ENCODE measurements around the gene TRIM66.

Gene TRIM66

DNA sequence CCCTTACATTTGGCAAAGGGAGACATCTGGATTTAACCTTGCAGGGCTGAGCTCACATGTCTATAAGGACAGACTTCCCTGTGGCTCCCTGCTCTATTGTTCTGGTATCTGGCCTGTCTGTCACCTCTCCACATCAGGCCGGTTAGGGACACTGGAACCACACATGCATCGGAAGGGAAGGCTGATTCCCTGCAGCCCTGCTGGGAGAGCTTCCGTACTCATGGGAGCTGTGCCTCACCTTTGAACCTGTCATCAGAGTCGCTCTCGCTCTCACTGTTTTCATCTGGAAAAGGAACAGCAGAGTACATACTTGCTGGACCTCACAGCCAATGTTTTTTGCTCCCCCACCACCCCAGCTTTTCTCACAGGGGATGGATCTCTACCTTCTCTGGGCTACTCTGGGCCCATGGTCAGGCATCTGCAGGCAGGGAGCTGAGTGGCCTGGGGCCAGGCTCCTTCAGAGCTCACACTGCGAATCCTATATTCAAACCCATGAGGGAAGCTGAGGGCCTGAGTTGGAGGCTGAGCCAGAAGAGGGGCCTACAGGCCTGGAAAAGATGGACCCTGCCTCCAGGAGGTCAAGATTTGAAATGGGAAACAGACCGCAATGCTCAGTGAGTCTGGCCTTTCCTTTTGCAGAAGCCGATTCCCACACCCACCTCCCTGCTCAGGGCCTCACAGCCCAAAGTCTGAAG is 31.4 kb upstream of the TRIM66 start:
- no peak for DNase-seq (ENCODE audit: low read depth)

DNA sequence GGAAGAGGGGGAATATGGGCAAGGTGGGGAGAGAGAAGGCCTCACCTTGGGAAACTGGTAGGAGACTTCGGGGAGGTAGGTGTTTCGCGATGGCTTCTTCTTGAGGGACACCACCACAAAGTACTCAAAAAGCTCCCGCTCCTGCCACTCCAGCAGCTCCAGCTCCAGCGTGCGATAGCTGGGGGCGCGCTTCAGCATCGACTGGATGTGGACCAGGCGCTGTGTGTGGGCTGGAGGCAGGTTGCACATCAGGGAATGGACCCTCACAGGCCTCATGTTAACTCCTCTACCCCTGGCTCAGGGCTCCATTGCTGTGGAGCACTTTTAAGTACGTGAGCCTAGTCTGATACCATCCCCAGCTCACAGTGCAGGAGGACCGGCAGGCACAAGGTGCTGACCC is 30.0 kb upstream of the TRIM66 start:
- DNase-seq (ENCODE audit: low read depth), result no peak

DNA sequence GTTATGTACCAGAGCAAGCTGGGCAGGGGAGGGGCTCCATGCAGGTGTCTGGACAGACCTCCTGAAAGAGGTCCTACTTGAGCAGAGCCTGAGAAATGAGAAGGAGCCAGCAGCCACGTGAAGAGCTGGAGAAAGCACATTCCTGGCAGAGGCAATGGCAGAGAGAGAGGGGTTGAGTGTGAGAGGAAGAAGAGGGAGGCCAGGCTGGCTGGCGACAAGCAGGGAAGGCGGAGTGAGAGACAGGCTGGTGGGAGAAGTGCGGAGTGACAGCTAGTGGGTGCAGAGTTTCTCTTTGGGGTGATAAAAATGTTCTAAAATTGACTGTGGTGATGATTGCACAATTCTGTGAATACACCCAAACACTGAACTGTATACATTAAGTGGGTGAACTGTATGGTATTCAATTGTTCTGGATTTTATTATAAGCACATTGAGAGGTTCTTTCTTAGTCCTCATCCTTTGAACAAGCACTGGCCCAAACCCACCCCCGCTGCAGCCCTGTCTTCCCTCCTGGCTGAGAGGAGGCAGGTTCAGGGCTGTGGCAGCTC is 29.5 kb upstream of the TRIM66 start:
- DNase-seq (ENCODE audit: low read depth), result no peak

DNA sequence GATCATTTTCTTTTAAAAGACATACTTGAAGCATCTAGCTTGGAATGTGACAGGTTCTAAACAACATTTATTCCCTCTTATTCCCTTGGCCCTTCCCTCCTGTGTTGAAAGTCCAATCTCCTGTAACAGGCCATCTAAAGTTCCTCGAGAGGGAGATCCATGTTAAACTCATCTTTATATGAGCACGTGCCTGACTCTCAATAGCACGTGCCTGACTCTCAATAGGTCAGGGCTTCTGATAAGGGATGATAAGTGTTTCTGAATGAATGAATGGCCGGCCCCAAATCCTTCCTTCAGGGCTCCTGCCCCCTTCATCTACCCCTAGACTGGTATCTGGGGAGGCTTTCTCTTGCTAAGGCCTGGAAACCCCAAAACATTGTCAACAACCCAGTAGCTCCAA is 27.3 kb upstream of the TRIM66 start:
- DNase-seq (ENCODE audit: low read depth), result no peak

DNA sequence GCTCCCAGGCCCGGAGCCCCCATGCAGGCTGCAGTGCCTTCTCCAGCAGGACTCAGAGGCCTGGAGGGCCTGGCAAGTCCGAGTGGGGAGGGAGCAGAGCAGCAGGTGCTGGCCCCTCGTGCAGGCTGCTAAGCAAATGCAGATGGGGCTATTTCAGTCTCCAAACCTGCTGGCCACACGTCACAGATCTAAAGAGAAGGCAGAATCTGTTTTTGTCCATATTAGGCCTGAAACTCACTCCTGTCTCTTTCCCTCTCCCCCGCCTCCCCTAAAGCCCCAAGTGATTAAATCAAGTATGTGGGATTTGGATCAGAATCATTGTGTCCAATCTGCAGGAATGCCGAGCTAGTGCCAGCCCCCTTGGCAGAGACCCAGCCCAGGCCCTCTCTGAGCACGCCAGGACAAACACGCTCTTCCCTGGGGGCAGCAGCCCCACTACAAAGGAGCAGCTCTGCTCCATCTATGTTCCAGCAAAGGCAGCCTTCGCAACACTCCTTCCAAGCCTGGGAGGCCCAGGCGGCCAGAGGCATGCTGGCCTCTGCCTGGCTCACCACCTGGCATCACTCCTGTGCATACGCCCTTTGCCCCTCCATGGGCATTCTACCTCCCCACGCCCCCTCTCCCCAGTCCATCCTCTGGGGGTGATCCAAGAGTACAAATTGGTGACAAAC is 26.7 kb upstream of the TRIM66 start:
- no peak for DNase-seq (ENCODE audit: low read depth)

DNA sequence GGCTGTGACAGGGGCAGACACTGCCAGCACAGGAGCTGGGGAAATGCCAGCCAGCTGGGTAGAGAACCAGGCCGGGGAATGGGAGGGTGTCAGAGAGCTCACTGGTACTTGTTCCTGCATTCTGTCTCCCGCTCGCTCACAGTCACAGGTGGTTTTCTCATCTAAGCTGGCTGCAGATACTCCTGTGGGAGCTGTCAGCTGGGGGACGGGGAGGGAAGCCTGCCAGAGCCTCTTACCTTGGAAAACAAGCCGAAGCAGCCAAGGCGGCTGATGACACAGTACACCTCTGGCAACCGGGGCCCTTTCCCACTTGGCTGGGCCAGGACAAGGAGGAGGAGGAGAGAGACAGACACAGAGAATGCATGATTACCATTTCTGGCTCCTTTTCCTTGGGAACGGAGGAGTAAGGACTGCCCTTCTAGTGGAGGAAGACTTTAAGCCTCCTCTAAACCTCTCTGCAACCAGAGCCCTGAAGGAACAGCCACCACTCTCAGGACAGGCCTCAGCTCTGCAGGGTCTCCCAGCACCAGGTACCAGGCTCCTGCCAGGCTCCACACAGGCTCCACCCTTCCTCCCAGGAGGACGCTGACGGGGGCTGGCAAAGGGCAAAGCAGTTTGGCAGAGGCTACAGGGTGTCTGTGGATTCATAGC is 25.2 kb upstream of the TRIM66 start:
- DNase-seq (ENCODE audit: low read depth), result no peak

DNA sequence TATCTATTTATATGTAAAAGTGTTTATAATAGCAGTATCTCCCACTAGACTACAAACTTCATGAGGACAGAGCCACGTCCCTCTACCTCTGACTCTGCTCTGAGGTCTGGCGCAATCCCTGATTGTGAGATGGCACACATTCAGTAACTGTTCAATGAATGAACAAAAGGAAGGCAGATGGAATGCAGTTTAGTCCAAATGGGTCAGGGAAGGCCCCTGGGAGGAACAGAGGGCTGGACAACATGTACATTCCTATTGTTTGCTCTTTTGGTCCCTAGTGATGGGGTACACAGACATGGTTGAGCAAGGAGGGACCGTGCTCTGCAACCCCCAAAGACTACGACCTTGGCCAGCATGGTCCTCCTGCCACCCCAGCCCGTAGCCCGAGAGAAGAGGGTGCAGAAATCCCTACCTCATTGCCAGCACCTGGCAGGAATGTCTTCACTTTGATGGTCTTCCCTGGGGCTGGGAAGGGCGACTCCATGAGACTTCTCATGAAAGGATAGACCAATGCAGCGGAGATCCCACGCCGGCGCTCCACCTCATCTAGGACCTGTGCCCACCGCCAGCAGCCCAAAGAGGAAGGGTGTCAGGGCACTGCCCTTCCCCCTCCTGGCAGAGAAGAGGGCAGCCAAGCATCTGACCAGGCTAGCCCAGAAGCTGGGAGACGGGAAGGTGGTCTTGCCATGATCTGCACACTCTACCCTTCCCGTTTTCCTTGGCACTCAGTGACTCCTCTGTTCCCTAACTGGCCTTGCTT is 24.4 kb upstream of the TRIM66 start:
- DNase-seq (ENCODE audit: low read depth), result no peak

DNA sequence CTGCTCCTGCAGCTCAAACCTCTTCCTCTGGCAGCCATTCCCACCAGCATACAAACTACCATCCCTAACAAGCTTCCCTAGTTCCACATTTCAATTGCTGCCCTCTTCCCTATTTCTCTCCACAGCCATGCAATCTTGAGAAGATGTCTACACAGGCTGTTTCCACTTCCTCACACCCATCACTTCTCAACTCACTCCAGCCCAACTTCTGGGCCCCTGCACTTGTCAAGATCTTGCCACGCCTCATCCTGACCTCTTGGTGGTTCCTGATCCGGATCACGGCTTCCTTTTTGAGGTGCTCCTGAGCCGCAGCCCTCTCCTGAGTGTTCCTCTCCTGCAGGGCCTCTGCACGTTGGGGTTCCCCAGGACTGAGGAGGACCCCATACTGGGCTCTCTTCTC is 22.7 kb upstream of the TRIM66 start:
- no peak for DNase-seq (ENCODE audit: low read depth)

DNA sequence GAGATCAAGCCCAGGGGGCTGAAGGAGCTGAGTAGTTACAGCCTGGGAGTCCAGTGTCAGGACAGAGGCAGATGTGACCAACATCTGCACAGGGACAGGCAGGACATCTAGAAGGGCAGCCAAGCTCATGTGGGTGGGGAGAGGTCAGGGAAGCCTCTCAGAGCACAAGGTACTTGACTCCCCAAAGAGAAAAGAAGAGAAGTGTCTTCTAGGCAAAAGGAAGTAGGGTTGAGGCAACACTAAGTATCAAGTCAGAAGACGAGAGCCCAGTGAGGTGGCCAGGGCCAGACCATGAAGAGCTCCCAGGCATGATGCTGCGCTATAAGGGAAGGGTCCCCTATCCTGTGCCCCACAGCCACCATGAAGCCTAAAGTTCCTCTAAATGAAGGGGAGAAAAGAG is 21.7 kb upstream of the TRIM66 start:
- no peak for DNase-seq (ENCODE audit: low read depth)

DNA sequence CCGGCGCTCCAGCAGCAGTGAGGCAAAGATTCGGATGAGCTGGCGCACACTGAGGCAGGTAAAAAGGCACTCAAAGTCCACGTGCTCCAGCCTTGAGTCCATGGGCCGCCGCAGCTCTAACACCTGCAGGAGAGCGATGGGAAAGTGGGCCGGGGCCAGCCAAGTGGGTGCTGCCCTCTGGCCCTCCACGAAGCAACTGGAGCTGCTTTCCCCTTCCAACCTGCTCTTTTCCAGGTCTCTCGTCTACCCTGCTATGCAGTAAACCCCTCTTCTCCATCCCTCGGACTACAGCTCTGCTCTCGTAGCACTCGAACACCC is 20.1 kb upstream of the TRIM66 start:
- DNase-seq (ENCODE audit: low read depth), result no peak

DNA sequence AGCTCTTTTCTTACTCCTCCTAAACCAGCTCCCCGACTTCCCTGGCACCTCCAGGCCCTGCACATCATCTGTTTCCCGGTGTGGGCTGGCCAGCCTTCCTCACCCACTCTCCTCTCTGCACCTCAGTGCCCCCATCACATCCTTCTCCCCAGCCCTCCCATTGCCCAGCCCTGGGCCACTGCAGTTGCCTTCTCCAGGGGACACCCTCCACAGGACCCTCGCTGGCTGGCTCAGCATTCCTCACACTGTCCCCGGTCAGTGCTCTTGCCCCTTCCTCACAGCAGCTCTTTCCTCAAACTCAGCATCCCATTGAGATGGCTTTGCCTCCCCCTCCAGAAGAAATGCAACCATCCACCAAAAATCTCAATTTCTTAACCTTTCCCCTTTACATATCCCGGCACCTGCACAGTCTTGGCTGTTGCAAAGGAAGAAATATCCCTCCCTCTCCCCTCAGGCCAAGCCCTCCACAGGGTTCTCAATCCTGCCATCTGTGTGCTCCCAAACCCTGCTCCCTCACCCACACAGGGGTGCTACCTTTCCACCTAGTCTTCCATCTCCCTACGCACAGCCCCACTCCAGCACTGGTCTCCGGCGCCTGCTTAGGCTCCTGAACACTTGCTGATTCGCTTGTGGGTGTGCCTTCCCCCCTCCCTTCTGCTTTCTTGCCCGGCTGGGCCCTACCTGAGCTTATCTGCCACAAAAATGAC is 19.6 kb upstream of the TRIM66 start:
- no peak for DNase-seq (ENCODE audit: low read depth)

DNA sequence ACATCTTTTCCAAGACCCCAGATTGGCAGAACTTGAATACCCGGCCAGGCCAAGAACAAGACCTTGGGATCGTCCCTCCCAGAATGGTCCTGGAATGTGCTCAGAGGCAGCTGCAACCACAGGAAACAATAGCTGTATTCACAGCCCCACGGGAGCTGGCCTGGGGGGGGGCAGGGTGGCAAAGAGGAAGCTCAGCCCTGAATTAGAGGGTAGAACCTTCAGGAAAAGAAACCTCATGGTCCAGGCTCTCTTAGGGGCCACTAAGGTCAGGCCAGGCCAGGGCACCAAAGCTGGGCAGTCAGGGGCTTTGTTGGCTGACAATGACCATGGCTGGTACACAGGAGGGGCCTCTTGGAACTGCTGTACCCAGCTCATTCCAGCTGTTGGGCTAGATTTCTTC is 17.4 kb upstream of the TRIM66 start:
- DNase-seq (ENCODE audit: low read depth), result no peak

DNA sequence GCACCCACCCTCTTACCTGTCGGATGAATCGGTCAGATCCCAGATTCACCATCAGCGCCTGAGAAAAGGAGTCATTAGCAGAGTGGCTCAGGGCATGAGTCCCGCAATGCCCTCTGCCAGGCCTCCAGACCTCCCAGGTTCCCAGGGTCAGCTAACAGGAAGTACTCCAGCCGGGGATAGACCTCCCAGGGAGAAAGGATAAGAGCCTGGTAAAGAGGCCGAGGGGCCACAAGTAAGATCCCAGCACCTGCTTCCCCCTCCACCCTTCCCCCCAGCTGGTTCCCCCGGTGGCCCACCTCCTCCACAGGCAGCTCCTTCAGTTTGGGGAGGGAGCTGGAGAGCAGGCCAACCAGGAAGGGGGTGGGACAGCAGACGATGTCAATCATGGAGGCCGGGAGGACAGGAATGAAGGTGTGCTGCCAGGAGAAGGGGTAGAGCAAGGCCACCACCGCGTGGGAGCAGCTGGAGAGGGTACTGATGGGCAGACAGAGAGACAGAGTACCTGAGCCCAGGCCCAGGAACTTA is 16.5 kb upstream of the TRIM66 start:
- DNase-seq (ENCODE audit: low read depth), result no peak

DNA sequence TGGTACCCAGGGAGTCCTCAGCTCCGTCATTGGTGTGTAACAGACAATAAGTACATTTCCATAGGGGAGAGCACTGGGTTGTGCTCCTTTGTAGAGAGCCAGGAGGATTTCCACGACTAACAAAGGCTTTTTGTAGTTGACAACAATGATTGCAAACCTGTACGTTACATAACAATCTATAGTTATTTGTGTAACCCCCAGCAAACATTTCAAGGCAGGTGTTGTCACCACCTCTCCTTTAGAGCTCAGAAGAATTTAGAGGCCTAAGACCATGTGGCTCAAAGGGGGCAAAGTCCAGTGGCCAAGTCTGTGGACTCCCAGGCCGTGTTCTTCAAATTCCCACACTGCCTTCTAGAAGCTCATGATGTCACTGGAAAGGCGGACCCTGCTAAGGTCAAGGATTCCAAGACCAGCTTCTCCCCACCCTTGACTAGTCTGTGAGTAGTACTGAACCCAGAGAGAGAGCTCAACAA is 15.9 kb upstream of the TRIM66 start:
- DNase-seq (ENCODE audit: low read depth), result no peak

DNA sequence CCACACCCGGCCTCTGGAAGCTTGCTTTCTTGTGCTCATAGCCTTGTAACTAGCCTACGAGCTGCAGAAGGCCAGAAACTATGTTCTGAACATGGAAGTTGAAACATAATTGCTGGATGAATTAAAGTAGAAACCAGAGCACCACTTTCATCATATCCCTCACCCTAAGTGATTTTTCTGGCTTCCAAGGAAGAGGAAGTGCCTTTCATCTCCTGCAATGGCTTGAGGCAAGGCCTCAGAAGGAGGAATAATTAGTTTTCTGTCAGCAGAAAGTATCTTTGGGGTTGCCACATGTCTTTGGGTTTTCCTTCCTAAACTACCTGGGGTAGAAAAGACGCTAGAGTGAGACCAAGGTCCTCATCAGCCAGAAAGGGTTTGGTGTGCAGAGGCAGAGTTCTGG is 14.6 kb upstream of the TRIM66 start:
- no peak for DNase-seq (ENCODE audit: low read depth)

DNA sequence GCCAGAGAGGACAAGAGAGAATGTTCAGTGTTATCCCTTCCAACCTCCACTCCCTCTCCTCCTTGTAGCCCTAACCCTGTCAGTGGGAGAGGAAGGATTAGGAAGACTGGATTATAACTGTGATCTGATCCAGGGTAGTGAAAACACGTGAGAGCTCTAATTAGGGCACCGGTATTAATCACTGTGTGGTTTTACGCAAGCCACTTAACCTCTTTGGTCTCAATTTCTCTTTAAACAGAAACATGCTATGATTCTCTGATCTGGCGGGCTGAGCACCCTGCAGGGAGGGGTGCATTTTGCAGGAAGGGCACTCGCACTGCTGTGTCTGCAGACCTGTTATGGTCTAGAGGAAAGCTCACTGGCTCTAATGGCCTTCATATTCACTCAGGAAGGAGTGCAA is 11.7 kb upstream of the TRIM66 start:
- DNase-seq (ENCODE audit: low read depth), result no peak

DNA sequence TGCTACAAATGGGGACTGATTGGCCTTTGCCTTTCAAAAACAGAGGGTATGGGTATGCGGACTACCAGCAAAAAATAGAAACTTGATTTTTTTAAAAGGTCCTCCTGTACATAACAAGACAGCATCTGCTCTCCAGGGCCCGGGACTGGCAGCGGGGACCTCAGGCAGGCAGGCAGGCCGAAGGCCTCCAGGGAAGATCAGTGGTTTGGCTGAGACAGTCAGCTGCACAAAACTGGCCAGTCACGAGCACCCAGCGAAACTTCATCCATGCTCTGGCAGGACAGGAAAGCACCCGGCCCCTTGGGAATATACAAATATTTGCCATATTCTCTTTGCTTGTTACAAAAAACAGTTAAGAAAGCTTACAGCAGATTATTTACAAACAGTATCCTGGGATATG is 11.1 kb upstream of the TRIM66 start:
- no peak for DNase-seq (ENCODE audit: low read depth)

DNA sequence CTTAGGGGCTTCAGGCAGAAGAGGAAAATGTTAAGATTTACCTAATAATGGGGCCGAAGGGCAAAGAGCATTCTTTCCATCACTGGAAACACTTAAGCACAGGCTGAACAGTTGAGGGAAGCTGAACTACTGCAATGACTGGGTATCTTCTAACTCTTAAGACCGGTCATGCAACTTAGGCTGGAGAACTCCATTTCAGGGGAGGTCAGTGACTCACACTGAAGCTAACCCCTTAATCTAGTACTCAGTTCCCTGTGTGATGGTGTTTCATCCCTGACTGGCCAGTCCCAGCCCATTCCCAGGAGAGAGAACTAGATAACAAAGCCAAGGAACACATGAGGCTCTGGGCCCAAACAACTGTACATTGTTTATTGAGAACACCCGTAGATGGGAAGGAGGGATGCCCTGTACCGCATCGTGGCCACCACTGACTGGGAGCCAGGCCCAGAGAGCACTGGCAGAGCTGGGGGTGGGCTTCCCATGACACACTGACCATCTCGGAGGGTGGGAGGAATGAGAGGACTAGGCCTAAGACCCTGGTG is 10.6 kb upstream of the TRIM66 start:
- DNase-seq (ENCODE audit: low read depth), result no peak

DNA sequence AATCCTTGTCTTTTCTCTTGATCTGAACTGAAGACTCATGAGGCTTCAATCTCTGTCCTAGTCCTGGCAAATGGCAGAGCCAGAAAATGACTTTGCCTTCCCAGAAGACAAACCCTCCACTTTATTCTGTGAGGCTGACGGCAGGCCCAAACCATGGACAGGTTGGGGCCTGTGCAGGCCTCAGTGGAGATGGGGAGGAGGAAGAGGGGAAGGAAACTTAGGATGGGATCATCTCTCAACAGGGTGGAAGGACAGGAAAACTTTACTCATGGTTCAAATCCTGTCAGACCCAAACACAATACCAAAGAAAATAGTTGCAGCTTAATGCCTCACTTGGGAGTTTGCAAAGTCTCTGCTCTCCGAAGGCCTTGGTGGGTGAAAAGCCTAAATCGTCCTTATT is 10.0 kb upstream of the TRIM66 start:
- DNase-seq (ENCODE audit: low read depth), result no peak

DNA sequence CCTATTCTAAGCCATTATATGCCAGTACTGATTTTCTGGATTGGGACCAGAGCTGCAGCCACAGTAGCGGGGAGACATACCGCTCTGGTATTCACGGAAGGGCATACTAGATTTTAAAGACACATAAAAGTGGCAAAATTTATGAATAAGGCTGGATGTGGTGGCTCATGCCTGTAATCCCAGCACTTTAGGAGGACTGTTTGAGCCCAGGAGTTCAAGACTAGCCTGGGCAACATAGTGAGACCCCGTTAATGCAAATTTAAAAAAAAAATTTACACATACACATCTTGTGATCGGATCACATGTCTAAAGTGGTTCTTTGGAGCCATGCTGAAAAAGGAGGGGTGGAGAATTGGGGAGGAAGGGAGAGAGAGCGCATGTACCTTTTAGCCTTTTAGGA is 9.1 kb upstream of the TRIM66 start:
- DNase-seq (ENCODE audit: low read depth), result no peak

All from stimulated activated CD8-positive, alpha-beta memory T cell treated with anti-CD3 and anti-CD28 coated beads, Interleukin-12 subunit alpha, Interleukin-12 subunit beta, amount 100 ng/mL, for 1 hour (primary cell).